Hepatocyte (in vitro differentiated cells): ENCODE measurements around the gene ZNF248. TPM values are rescaled to one million over a fixed set of nuclear protein-coding genes. Genes with fewer than 3 reads are reported as not detected.

ENCODE experiments used
- DNase-seq: peaks from one replicate; pipeline ENCODE4 v3.0.0-alpha.2; 2016; ENCODE audit warnings: low spot score
- H2AFZ ChIP-seq: fragments of 200-600 bp; sonication (generic); 2 replicates; pipeline ENCODE4 v1.6.0; 2016; ENCODE audit warnings: antibody characterized with exemption, mild to moderate bottlenecking
- H3K27ac ChIP-seq: fragments of 200-600 bp; sonication (generic); 2 replicates; pipeline ENCODE4 v1.5.1; 2016; ENCODE audit warnings: mild to moderate bottlenecking
- H3K27me3 ChIP-seq: fragments of 200-600 bp; sonication (generic); 2 replicates; pipeline ENCODE4 v1.6.1; 2016
- H3K36me3 ChIP-seq: fragments of 200-600 bp; sonication (generic); replicated peaks from 2 replicates; pipeline ENCODE4 v1.5.1; 2016; ENCODE audit warnings: low read depth; ENCODE audit not compliant: insufficient read depth
- H3K4me1 ChIP-seq: fragments of 200-600 bp; sonication (generic); 2 replicates; pipeline ENCODE4 v1.5.1; 2016; ENCODE audit warnings: mild to moderate bottlenecking, moderate library complexity; ENCODE audit not compliant: insufficient read depth
- H3K4me2 ChIP-seq: fragments of 200-600 bp; sonication (generic); 2 replicates; pipeline ENCODE4 v1.6.0; 2016
- H3K4me3 ChIP-seq: fragments of 200-600 bp; sonication (generic); 2 replicates; pipeline ENCODE4 v1.5.1; 2016; ENCODE audit warnings: mild to moderate bottlenecking
- H3K79me2 ChIP-seq: fragments of 200-600 bp; sonication (generic); 2 replicates; pipeline ENCODE4 v1.6.0; 2017; ENCODE audit warnings: mild to moderate bottlenecking
- H3K9me2 ChIP-seq: fragments of 200-600 bp; sonication (generic); replicated peaks from 2 replicates; pipeline ENCODE4 v1.6.0; 2017; ENCODE audit warnings: mild to moderate bottlenecking; ENCODE audit not compliant: insufficient read depth
- H3K9me3 ChIP-seq: fragments of 200-600 bp; sonication (generic); 2 replicates; pipeline ENCODE4 v1.5.1; 2016; ENCODE audit warnings: low read depth, mild to moderate bottlenecking
- H4K20me1 ChIP-seq: fragments of 200-600 bp; sonication (generic); 2 replicates; pipeline ENCODE4 v1.6.0; 2016; ENCODE audit warnings: mild to moderate bottlenecking; ENCODE audit not compliant: insufficient read depth, poor library complexity, severe bottlenecking
- CTCF ChIP-seq: fragments of 200-600 bp; sonication (generic); IDR thresholded peaks from 2 replicates; pipeline ENCODE4 v1.5.1; 2016; ENCODE audit warnings: antibody characterized with exemption, mild to moderate bottlenecking; ENCODE audit not compliant: poor library complexity
- EZH2 ChIP-seq: fragments of 200-600 bp; sonication (generic); IDR thresholded peaks from 2 replicates; pipeline ENCODE4 v1.6.1; 2016; ENCODE audit warnings: antibody characterized with exemption, mild to moderate bottlenecking, borderline replicate concordance
- EZH2phosphoT487 ChIP-seq: fragments of 200-600 bp; sonication (generic); IDR thresholded peaks from one replicate; pipeline ENCODE4 v1.6.1; 2018; ENCODE audit warnings: antibody characterized with exemption, mild to moderate bottlenecking, low read depth, moderate library complexity; ENCODE audit not compliant: unreplicated experiment, severe bottlenecking
- WGBS: methylation state at CpG from one replicate; pipeline ENCODE4 v1.1.6; 2016; ENCODE audit warnings: low lambda C conversion rate; ENCODE audit errors: missing lambda C conversion rate; 5-methylcytosine and 5-hydroxymethylcytosine counted together
- polyA plus RNA-seq: library from polyadenylated mRNA; unstranded; fragments of >200 nt; fragmentation: Nextera tagmentation; extraction: Ambion mirVana; gene quantifications from 2 replicates; pipeline ENCODE4 v1.2.1, GENCODE V29; 2016
- total RNA-seq: library from RNA; depleted of rRNA; stranded (reverse); fragments of >200 nt; gene quantifications from 2 replicates; pipeline ENCODE4 v1.2.3, GENCODE V29; 2014

Gene ZNF248
- total and polyA plus RNA-seq, 2 experiments from 2014 or later: not detected

DNA sequence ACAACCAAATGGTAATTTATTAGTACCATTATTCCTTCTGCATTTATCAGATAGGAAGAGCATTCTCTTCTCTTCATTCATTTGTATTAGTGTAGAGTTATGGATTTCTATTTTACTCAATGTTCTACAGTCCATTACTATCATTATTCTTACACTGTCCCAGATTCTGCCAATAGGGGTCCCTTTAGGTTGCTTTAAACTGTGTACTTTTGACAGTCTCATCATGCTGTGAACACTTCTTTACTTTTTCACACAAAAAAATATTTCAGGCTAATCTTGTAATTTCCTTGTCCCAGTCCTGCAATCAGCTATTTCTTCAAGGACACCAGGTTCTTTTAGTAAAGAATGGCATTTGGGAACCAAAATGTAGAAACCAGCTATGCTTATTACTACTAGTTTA, 99.3 kb downstream of the ZNF248 start:
- Histone ChIP-seq H2AFZ (no peak overlapping the region), H3K36me3 (no peaks in the 10 kb centered on the region), H3K9me3 (no peaks in the 10 kb centered on the region), H3K27ac (no peak overlapping the region), H3K4me2 (no peak overlapping the region), H4K20me1 (no peaks in the 10 kb centered on the region), H3K9me2 (no peaks in the 10 kb centered on the region), H3K4me3 (no peak overlapping the region), H3K4me1 (no peaks in the 10 kb centered on the region), H3K27me3 (no peaks in the 10 kb centered on the region), H3K79me2 (no peaks in the 10 kb centered on the region)
- TF ChIP-seq EZH2phosphoT487 (no peak), CTCF (no peak), EZH2 (no peak)
- no peak for DNase-seq

- peaks cover 4% of the 10 kb centered on the region for H3K9me3 ChIP-seq
- WGBS: 17% methylated on average over 2 of the region's 2 CpGs
- H3K4me2 ChIP-seq: no peak overlapping the region
These were observed 102.7 kb downstream of the ZNF248 start for GRCh38 chr10:37754538-37755323.

GRCh38 chr10:37752334-37752875, 105.0 kb downstream of the ZNF248 start:
- Histone ChIP-seq H3K27ac (no peak overlapping the region), H3K9me3 (peaks cover 4% of the 10 kb centered on the region), H3K4me3 (no peak overlapping the region), H3K4me1 (no peaks in the 10 kb centered on the region), H3K79me2 (no peaks in the 10 kb centered on the region), H3K27me3 (no peaks in the 10 kb centered on the region), H3K9me2 (no peaks in the 10 kb centered on the region), H3K4me2 (no peak overlapping the region), H2AFZ (no peak overlapping the region), H4K20me1 (no peaks in the 10 kb centered on the region), H3K36me3 (no peaks in the 10 kb centered on the region)
- TF ChIP-seq EZH2 (no peak), CTCF (no peak), EZH2phosphoT487 (no peak)
- DNase-seq: no peak
- WGBS: 71% methylated on average over 2 of the region's 2 CpGs

More at GRCh38 chr10:37754538-37755323, 102.7 kb downstream of the ZNF248 start:
- TF ChIP-seq CTCF: no peak
- TF ChIP-seq EZH2phosphoT487: no peak
- no peak for TF ChIP-seq EZH2
- no peaks in the 10 kb centered on the region for H3K27me3 ChIP-seq
- H3K4me3 ChIP-seq: no peak overlapping the region
- no peaks in the 10 kb centered on the region for H3K36me3 ChIP-seq
- no peaks in the 10 kb centered on the region for H3K4me1 ChIP-seq
- no peak for DNase-seq
- H3K79me2 ChIP-seq: no peaks in the 10 kb centered on the region
- H4K20me1 ChIP-seq: no peaks in the 10 kb centered on the region
- H3K27ac ChIP-seq: no peak overlapping the region
- H2AFZ ChIP-seq: no peak overlapping the region
- H3K9me2 ChIP-seq: no peaks in the 10 kb centered on the region
